Neural progenitor cell (in vitro differentiated cells): ENCODE measurements around the gene STRN4. TPM values are rescaled to one million over a fixed set of nuclear protein-coding genes. Genes with fewer than 3 reads are reported as not detected.
"Not testable (repeated sequence)": the region's sequence is repeated elsewhere in the genome, so short reads cannot be mapped to it uniquely, and the experiment has no call there.

Experiments
- DNase-seq: peaks from one replicate; pipeline ENCODE4 v3.0.0-alpha.2; 2016; ENCODE audit warnings: low spot score
- H2AFZ ChIP-seq: fragments of 200-600 bp; sonication (generic); replicated peaks from 2 replicates; pipeline ENCODE4 v1.6.1; 2016; ENCODE audit warnings: antibody characterized with exemption
- H3F3A ChIP-seq: fragments of 200-600 bp; sonication (generic); 2 replicates; pipeline ENCODE4 v1.6.1; 2016; ENCODE audit warnings: antibody characterized with exemption, low read depth
- H3K27ac ChIP-seq: fragments of 200-600 bp; sonication (generic); 2 replicates; pipeline ENCODE4 v1.5.1; 2016; ENCODE audit warnings: mild to moderate bottlenecking
- H3K27me3 ChIP-seq: fragments of 200-600 bp; sonication (generic); 2 replicates; pipeline ENCODE4 v1.6.1; 2016; ENCODE audit warnings: mild to moderate bottlenecking, moderate library complexity
- H3K36me3 ChIP-seq: fragments of 200-600 bp; sonication (generic); 2 replicates; pipeline ENCODE4 v1.5.1; 2016
- H3K4me1 ChIP-seq: fragments of 200-600 bp; sonication (generic); 2 replicates; pipeline ENCODE4 v1.6.1; 2016; ENCODE audit warnings: mixed run types
- H3K4me2 ChIP-seq: fragments of 200-600 bp; sonication (generic); 2 replicates; pipeline ENCODE4 v1.6.1; 2016
- H3K4me3 ChIP-seq: fragments of 200-600 bp; sonication (generic); 2 replicates; pipeline ENCODE4 v1.5.1; 2016
- H3K79me2 ChIP-seq: fragments of 200-600 bp; sonication (generic); 2 replicates; pipeline ENCODE4 v1.6.1; 2016; ENCODE audit warnings: low read depth
- H3K9ac ChIP-seq: fragments of 200-600 bp; sonication (generic); 2 replicates; pipeline ENCODE4 v1.6.1; 2016
- H3K9me3 ChIP-seq: fragments of 200-600 bp; sonication (generic); 2 replicates; pipeline ENCODE4 v1.5.1; 2016; ENCODE audit warnings: low read depth
- H4K20me1 ChIP-seq: fragments of 200-600 bp; sonication (generic); 2 replicates; pipeline ENCODE4 v1.6.1; 2016; ENCODE audit warnings: low read depth
- H3K27ac Mint-ChIP-seq: 3 replicates; pipeline ENCODE4 v1.8.0; 2021; ENCODE audit warnings: mixed read lengths
- H3K27me3 Mint-ChIP-seq: 2 replicates; pipeline ENCODE4 v1.8.0; 2022; ENCODE audit warnings: low read depth, mild to moderate bottlenecking, inconsistent platforms, moderate library complexity, mixed read lengths; ENCODE audit not compliant: insufficient read depth
- H3K36me3 Mint-ChIP-seq: 3 replicates; pipeline ENCODE4 v1.8.0; 2021; ENCODE audit warnings: mixed read lengths
- H3K4me1 Mint-ChIP-seq: 3 replicates; pipeline ENCODE4 v1.8.0; 2021; ENCODE audit warnings: mixed read lengths
- H3K4me3 Mint-ChIP-seq: 3 replicates; pipeline ENCODE4 v1.8.0; 2021; ENCODE audit warnings: mild to moderate bottlenecking, moderate library complexity, mixed read lengths
- H3K9me3 Mint-ChIP-seq: 3 replicates; pipeline ENCODE4 v1.8.0; 2020; ENCODE audit warnings: mixed read lengths
- EZH2 ChIP-seq: fragments of 200-600 bp; sonication (generic); IDR thresholded peaks from 2 replicates; pipeline ENCODE4 v1.6.1; 2017; ENCODE audit warnings: antibody characterized with exemption, mild to moderate bottlenecking, moderate library complexity
- EZH2phosphoT487 ChIP-seq: fragments of 200-600 bp; sonication (generic); IDR thresholded peaks from 2 replicates; pipeline ENCODE4 v1.6.1; 2017; ENCODE audit warnings: antibody characterized with exemption
- total RNA-seq: library from RNA; depleted of rRNA; stranded (reverse); fragments of >200 nt; gene quantifications from 2 replicates; pipeline ENCODE4 v1.2.3, GENCODE V29; 2015; ENCODE audit warnings: low replicate concordance
- TF ChIP-seq, protein P1 (sequence below): fragments of 200-600 bp; sonication (generic); IDR thresholded peaks from 2 replicates; pipeline ENCODE4 v1.5.1; 2017; ENCODE audit warnings: antibody characterized with exemption, mild to moderate bottlenecking

The STRN4 gene
- total RNA-seq, 1 donor from 2014 or later: 54.1 TPM

DNA sequence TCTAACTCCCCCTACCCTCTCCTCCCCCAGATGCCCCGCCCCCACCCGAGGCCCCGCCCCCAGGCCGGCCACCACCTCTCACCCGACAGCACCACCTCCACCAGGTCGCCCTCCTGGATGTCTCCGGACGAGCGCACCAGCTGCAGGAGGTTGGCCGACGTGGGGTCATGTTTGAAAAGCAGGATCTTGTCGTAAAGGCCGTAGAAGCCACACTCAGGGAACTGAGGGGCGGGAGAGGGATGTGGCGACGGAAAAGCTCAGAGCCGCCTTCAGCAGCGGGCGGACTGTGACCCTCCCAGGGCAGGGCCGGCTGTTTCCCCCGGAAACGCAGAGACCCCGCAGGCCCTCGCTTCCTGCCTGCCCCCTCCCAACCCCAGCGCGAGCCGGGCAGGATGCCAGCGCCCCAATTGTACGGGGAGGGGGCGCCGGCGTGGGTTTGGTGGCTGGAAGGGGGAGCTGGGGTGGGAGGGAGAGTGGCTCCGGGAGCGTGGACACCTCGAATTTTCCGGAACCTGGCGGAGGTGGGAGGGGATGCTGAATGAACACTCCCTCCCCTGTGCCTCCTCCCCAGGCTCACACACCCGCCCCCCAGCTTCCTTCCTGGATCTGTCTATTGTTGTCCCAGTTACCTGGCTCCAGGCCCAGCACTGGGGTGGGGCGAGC, 32.3 kb downstream of the STRN4 start:
- H3K9me3 ChIP-seq: no peaks in the 10 kb centered on the region
- H3K27me3 Mint-ChIP-seq: peaks cover 2% of the 10 kb centered on the region
- H2AFZ ChIP-seq: no peak overlapping the region
- H4K20me1 ChIP-seq: peaks cover 56% of the 10 kb centered on the region
- peak overlapping the region; percentile 99 for H3K4me3 ChIP-seq
- peaks cover 12% of the 10 kb centered on the region for H3K4me1 ChIP-seq
- H3F3A ChIP-seq: peaks cover 21% of the 10 kb centered on the region
- H3K4me3 Mint-ChIP-seq: peak overlapping the region; percentile 85
- peaks cover 49% of the 10 kb centered on the region for H3K79me2 ChIP-seq
- H3K27ac ChIP-seq: peak overlapping the region; percentile 74
- H3K9me3 Mint-ChIP-seq: no peaks in the 10 kb centered on the region
- no peaks in the 10 kb centered on the region for H3K27me3 ChIP-seq
- peak; percentile 72 for DNase-seq
- H3K4me1 Mint-ChIP-seq: peaks cover 22% of the 10 kb centered on the region
- peak overlapping the region; percentile 59 for H3K9ac ChIP-seq
- peaks cover 3% of the 10 kb centered on the region for H3K36me3 ChIP-seq
- TF ChIP-seq EZH2: no peak
- TF ChIP-seq, protein P1, sequence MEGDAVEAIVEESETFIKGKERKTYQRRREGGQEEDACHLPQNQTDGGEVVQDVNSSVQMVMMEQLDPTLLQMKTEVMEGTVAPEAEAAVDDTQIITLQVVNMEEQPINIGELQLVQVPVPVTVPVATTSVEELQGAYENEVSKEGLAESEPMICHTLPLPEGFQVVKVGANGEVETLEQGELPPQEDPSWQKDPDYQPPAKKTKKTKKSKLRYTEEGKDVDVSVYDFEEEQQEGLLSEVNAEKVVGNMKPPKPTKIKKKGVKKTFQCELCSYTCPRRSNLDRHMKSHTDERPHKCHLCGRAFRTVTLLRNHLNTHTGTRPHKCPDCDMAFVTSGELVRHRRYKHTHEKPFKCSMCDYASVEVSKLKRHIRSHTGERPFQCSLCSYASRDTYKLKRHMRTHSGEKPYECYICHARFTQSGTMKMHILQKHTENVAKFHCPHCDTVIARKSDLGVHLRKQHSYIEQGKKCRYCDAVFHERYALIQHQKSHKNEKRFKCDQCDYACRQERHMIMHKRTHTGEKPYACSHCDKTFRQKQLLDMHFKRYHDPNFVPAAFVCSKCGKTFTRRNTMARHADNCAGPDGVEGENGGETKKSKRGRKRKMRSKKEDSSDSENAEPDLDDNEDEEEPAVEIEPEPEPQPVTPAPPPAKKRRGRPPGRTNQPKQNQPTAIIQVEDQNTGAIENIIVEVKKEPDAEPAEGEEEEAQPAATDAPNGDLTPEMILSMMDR: no peak
- no peak for TF ChIP-seq EZH2phosphoT487
- H3K36me3 Mint-ChIP-seq: peaks cover 4% of the 10 kb centered on the region
- H3K4me2 ChIP-seq: peak overlapping the region; percentile 97
- H3K27ac Mint-ChIP-seq: no peak overlapping the region

DNA sequence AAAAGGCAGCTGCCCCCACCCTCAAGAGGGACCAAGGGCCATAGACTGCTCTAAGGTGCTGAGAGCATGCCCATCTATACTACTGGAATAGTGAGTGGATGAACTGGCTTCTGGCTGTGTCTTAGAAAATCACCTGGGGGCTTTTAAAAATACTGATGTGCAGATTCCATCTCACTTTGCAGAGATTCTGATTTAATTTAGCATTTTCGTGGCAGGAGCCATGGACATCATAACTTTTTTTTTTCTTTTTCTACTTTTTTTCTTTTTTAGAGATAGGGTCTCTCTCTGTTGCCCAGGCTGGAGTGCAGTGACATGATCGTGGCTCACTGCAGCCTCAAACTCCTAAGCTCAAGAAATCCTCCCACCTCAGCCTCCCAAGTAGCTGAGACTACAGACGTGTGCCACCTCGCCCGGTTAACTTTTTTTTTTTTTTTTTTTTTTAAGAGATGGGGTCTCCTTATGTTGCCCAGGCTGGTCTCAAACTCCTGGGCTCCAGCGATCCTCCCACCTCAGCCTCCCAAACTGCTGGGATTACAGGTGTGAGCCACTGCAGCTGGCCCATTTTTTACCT, 33.4 kb downstream of the STRN4 start:
- H2AFZ ChIP-seq, H3K9me3 ChIP-seq, H3K27me3 Mint-ChIP-seq, H3K36me3 Mint-ChIP-seq, DNase-seq, H3K4me2 ChIP-seq, H3K9me3 Mint-ChIP-seq, H3K9ac ChIP-seq, H3K27ac ChIP-seq, H3K4me3 ChIP-seq, H3K36me3 ChIP-seq, H3K27me3 ChIP-seq, H3K27ac Mint-ChIP-seq: not testable (repeated sequence)
- peaks cover 47% of the 10 kb centered on the region for H4K20me1 ChIP-seq
- peaks cover 11% of the 10 kb centered on the region for H3F3A ChIP-seq
- H3K79me2 ChIP-seq: peaks cover 49% of the 10 kb centered on the region
- Mint-ChIP-seq H3K4me3 (peak overlapping the region; percentile 85), H3K4me1 (peaks cover 18% of the 10 kb centered on the region)
- peaks cover 12% of the 10 kb centered on the region for H3K4me1 ChIP-seq

DNA sequence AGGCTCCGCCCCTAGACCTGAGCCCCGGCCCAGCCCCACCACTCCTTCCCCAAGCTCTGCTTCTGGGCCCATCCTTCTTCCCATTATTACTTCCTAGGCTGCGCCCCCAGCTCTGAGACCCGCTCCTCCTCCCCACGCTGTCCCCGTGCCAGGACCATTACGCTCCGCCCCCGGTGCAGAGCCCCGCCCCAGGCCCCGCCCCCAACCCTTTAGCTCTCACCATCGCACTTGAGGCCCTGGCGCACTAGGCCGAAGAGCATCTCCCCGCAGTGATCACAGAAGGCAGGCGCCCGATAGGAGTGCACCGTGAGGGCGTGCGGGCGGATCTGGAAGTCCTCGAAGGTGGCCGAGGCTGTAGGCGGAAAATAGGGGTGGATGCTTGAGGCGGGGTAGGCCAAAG, 35.6 kb downstream of the STRN4 start:
- peaks cover 39% of the 10 kb centered on the region for H4K20me1 ChIP-seq
- peaks cover 15% of the 10 kb centered on the region for H3K4me1 Mint-ChIP-seq
- no peak overlapping the region for H3K27ac ChIP-seq
- H3K79me2 ChIP-seq: peaks cover 38% of the 10 kb centered on the region
- H2AFZ ChIP-seq: no peak overlapping the region
- peaks cover 15% of the 10 kb centered on the region for H3K36me3 Mint-ChIP-seq
- H3K36me3 ChIP-seq: peaks cover 3% of the 10 kb centered on the region
- peaks cover 10% of the 10 kb centered on the region for H3K27me3 Mint-ChIP-seq
- no peak overlapping the region for H3K27ac Mint-ChIP-seq
- no peak overlapping the region for H3K9ac ChIP-seq
- DNase-seq: peak; percentile 46
- no peaks in the 10 kb centered on the region for H3K27me3 ChIP-seq
- peaks cover 12% of the 10 kb centered on the region for H3K4me1 ChIP-seq
- no peak overlapping the region for H3K4me3 ChIP-seq
- no peaks in the 10 kb centered on the region for H3K9me3 Mint-ChIP-seq
- H3K9me3 ChIP-seq: no peaks in the 10 kb centered on the region
- no peak overlapping the region for H3K4me3 Mint-ChIP-seq
- no peaks in the 10 kb centered on the region for H3F3A ChIP-seq
- TF ChIP-seq EZH2phosphoT487 (no peak), EZH2 (no peak)
- no peak overlapping the region for H3K4me2 ChIP-seq

DNA sequence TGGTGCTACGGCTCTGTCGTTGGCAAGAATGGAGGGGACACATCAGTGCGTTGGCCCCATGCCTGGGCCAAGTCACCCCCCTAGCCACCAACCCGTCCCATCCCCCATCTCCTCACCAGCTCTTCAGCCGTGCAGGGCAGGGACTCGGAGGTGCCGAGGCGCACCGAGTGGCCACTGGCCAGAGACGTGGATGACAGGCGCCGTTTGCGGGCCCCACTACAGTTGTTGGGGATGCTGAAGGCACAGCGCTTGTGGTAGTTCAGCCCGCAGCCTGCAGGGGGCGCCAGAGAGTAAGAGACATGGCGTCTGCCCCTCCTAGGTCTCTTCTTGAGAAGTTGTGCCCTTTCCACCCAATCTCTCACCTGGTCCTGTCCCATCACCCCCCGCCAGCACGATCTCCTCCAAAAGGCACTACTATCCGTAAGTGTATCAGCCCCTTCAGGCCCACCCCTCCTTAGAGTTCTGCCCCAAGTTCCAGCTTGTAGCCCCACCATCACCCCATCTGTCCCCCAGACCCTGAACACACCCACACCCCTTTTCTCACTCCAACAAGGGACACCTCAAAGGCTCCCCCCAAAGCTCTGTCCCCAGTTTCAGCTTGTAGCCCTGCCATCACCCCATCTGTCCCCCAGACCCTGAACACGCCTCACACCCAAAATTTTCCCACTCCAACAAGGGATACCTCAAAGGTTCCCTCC, 41.7 kb downstream of the STRN4 start:
- no peak overlapping the region for H2AFZ ChIP-seq
- no peak overlapping the region for H3K27ac Mint-ChIP-seq
- peak; percentile 71 for DNase-seq

More for the DNA sequence above, 41.7 kb downstream of the STRN4 start:
- Histone ChIP-seq H3K9ac (no peak overlapping the region), H3K4me1 (no peaks in the 10 kb centered on the region), H3K27ac (no peak overlapping the region), H3K4me3 (no peak overlapping the region), H3K9me3 (no peaks in the 10 kb centered on the region), H3K4me2 (no peak overlapping the region), H3K36me3 (peaks cover 10% of the 10 kb centered on the region), H3K79me2 (no peaks in the 10 kb centered on the region), H3F3A (no peaks in the 10 kb centered on the region), H3K27me3 (no peaks in the 10 kb centered on the region), H4K20me1 (peaks cover 5% of the 10 kb centered on the region)
- TF ChIP-seq EZH2: no peak
- no peak for TF ChIP-seq EZH2phosphoT487
- TF ChIP-seq, protein P1: peak; percentile 92
- Mint-ChIP-seq H3K36me3 (peaks cover 25% of the 10 kb centered on the region), H3K4me3 (peak overlapping the region; percentile 50), H3K9me3 (no peaks in the 10 kb centered on the region), H3K4me1 (no peaks in the 10 kb centered on the region), H3K27me3 (peaks cover 8% of the 10 kb centered on the region)
